ENCODE results near the gene COL26A1.
"Not testable (repeated sequence)": the region's sequence is repeated elsewhere in the genome, so short reads cannot be mapped to it uniquely, and the experiment has no call there.

COL26A1 gene

GRCh38 chr7:101487105-101487458 lies 124.4 kb downstream of the COL26A1 start:
- no peak overlapping the region for H3K27ac ChIP-seq
- TF ChIP-seq CTCF (IDR thresholded peaks at IDR 0.05) (no peak), ZFX (IDR thresholded peaks at IDR 0.05; ENCODE audit: borderline replicate concordance) (no peak)

- no peak for TF ChIP-seq CTCF (IDR thresholded peaks at IDR 0.05)
- no peak for TF ChIP-seq ZFX (IDR thresholded peaks at IDR 0.05; ENCODE audit: borderline replicate concordance)
- H3K27ac ChIP-seq: no peak overlapping the region
These were observed 125.1 kb downstream of the COL26A1 start for GRCh38 chr7:101487753-101488152.

- no peak overlapping the region for H3K27ac ChIP-seq
- TF ChIP-seq CTCF (IDR thresholded peaks at IDR 0.05) (no peak), ZFX (IDR thresholded peaks at IDR 0.05; ENCODE audit: borderline replicate concordance) (no peak)
These were observed 126.3 kb downstream of the COL26A1 start for GRCh38 chr7:101488826-101489572.

GRCh38 chr7:101490439-101490838 lies 127.8 kb downstream of the COL26A1 start:
- H3K27ac ChIP-seq: not testable (repeated sequence)

- H3K27ac ChIP-seq: not testable (repeated sequence)
These were observed 128.8 kb downstream of the COL26A1 start for GRCh38 chr7:101491442-101491841.

- no peak overlapping the region for H3K27ac ChIP-seq
- TF ChIP-seq ZFX (IDR thresholded peaks at IDR 0.05; ENCODE audit: borderline replicate concordance) (no peak), CTCF (IDR thresholded peaks at IDR 0.05) (no peak)
These were observed 132.1 kb downstream of the COL26A1 start for GRCh38 chr7:101494602-101495329.

GRCh38 chr7:101496017-101496416 lies 133.3 kb downstream of the COL26A1 start:
- no peak overlapping the region for H3K27ac ChIP-seq
- TF ChIP-seq ZFX (IDR thresholded peaks at IDR 0.05; ENCODE audit: borderline replicate concordance) (no peak), CTCF (IDR thresholded peaks at IDR 0.05) (no peak)

- no peak overlapping the region for H3K27ac ChIP-seq
- TF ChIP-seq CTCF (IDR thresholded peaks at IDR 0.05) (no peak), ZFX (IDR thresholded peaks at IDR 0.05; ENCODE audit: borderline replicate concordance) (no peak)
These were observed 138.7 kb downstream of the COL26A1 start for GRCh38 chr7:101501351-101501750.
